ENCODE data around the gene GABBR1. TPM values are rescaled to one million over a fixed set of nuclear protein-coding genes. Genes with fewer than 3 reads are reported as not detected.

The GABBR1 gene
- total RNA-seq, 1 experiment from 2014 or later, result 36.3 TPM

DNA sequence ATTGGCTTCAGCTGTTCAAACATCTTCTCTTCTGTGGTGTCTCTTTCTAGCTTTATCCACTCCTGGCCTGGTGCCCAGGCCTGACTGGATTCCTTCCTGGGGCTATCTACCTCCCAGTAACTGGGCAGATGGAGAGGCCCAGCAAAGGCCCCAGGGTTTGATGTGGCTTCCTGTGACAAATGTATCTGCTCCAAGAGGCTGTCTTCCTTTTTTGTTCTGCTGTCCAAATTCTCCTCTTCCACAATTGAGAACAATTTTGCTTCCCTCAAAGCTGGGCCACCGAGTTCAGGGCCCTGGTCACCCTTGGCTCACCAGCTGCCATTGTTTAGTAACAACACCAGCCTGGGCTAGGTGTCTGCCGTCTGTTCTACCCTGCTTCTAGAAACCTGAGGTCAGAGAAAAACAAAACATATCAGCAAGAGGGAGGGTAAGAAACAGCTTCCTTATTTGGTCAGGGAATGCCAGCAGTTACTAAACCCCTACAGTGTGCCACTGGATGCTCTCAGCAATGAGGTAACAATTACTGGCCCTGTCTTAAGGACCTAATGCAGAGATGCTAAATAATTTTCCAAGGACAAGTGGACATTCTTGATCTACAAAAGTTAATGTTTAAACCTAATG, 44.1 kb upstream of the GABBR1 start:
- DNase-seq, result peak; percentile 63 to 64
- Histone ChIP-seq H3F3A (ENCODE audit: insufficient read depth, low read depth) (peaks cover 24% of the 10 kb centered on the region; the same call in 1 of the 2 replicates), H3K9me2 (ENCODE audit: insufficient read depth) (no peaks in the 10 kb centered on the region), H3K27ac (peak overlapping the region; percentile 57), H3K27me3 (ENCODE audit: insufficient read depth, low read depth) (no peaks in the 10 kb centered on the region), H2AFZ (0 out of 2 replicates have a peak overlapping the region, but pooled peaks have one; percentile 12), H3K9me3 (ENCODE audit: insufficient read depth, low read depth) (0 out of 2 replicates have a peak, but pooled peaks cover 3% of the 10 kb centered on the region), H3K4me3 (no peak overlapping the region), H4K20me1 (ENCODE audit: insufficient read depth) (no peaks in the 10 kb centered on the region), H3K4me2 (peak overlapping the region; percentile 41), H3K79me2 (ENCODE audit: low read depth) (no peaks in the 10 kb centered on the region), H3K36me3 (ENCODE audit: low read depth) (no peaks in the 10 kb centered on the region), H3K4me1 (replicated peaks; ENCODE audit: insufficient read depth) (peaks cover 28% of the 10 kb centered on the region)
- CTCF ChIA-PET, result interaction anchor here (1.0 to 4.2 kb wide), 4 partner anchors 19 to 29 kb away, joined by 4 to 39 read pairs (median 11); no protein-coding TSS in a partner anchor
- TF ChIP-seq, protein P1, sequence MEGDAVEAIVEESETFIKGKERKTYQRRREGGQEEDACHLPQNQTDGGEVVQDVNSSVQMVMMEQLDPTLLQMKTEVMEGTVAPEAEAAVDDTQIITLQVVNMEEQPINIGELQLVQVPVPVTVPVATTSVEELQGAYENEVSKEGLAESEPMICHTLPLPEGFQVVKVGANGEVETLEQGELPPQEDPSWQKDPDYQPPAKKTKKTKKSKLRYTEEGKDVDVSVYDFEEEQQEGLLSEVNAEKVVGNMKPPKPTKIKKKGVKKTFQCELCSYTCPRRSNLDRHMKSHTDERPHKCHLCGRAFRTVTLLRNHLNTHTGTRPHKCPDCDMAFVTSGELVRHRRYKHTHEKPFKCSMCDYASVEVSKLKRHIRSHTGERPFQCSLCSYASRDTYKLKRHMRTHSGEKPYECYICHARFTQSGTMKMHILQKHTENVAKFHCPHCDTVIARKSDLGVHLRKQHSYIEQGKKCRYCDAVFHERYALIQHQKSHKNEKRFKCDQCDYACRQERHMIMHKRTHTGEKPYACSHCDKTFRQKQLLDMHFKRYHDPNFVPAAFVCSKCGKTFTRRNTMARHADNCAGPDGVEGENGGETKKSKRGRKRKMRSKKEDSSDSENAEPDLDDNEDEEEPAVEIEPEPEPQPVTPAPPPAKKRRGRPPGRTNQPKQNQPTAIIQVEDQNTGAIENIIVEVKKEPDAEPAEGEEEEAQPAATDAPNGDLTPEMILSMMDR (conservative IDR thresholded peaks at IDR 0.05), result no peak
- TF ChIP-seq EZH2 (IDR thresholded peaks at IDR 0.05; ENCODE audit: low read depth), result no peak
- no TSS peak for BruUV-seq (replicated peaks)
- POLR2A ChIA-PET (ENCODE audit: unreplicated experiment), result interaction anchor here (0.6 to 0.7 kb wide), 2 partner anchors 8 to 49 kb away, joined by 10 to 13 read pairs; no protein-coding TSS in a partner anchor
- intact Hi-C loops (cut with micrococcal nuclease; ENCODE audit: unreplicated experiment), result no loop called here

DNA sequence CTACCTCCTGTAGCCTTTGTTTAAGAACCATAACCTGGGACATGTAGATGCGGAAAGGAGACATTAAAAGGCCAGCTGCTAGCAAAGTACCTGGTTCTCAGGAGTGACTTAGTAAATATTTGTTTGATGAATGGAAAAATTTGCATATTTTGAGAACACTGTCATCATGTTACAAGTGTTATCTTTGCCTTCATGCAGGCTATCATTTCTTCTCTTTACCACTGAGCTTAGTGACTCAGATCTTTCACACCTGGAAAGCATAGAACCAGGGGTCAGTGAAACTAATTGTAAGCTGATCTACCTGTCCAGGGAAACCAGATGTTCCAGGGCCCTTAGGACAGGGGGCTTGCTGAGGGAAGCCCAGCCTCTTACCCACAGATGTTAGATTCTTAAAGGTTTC, 42.6 kb upstream of the GABBR1 start:
- BruUV-seq (replicated peaks), result no TSS peak
- ChIA-PET POLR2A (ENCODE audit: unreplicated experiment) (interaction anchor here (0.6 kb wide), 1 partner anchor 22 kb away, joined by 3 read pairs; no protein-coding TSS in a partner anchor), CTCF (interaction anchor here (0.7 to 4.2 kb wide), 3 partner anchors 22 to 794 kb away, joined by 3 to 39 read pairs (median 7); no protein-coding TSS in a partner anchor)
- Histone ChIP-seq H3F3A (ENCODE audit: insufficient read depth, low read depth) (peaks cover 24% of the 10 kb centered on the region; the same call in 1 of the 2 replicates), H3K79me2 (ENCODE audit: low read depth) (no peaks in the 10 kb centered on the region), H4K20me1 (ENCODE audit: insufficient read depth) (no peaks in the 10 kb centered on the region), H2AFZ (no peak overlapping the region), H3K4me1 (replicated peaks; ENCODE audit: insufficient read depth) (peaks cover 28% of the 10 kb centered on the region), H3K36me3 (ENCODE audit: low read depth) (no peaks in the 10 kb centered on the region), H3K27ac (no peak overlapping the region), H3K4me2 (no peak overlapping the region), H3K9me3 (ENCODE audit: insufficient read depth, low read depth) (0 out of 2 replicates have a peak, but pooled peaks cover 3% of the 10 kb centered on the region), H3K4me3 (no peak overlapping the region), H3K27me3 (ENCODE audit: insufficient read depth, low read depth) (no peaks in the 10 kb centered on the region), H3K9me2 (ENCODE audit: insufficient read depth) (no peaks in the 10 kb centered on the region; the same call in 1 of the 2 replicates)
- DNase-seq, result peak in 1 of 2 experiments; percentile 52
- intact Hi-C loops (cut with micrococcal nuclease; ENCODE audit: unreplicated experiment), result no loop called here
- no peak for TF ChIP-seq EZH2 (IDR thresholded peaks at IDR 0.05; ENCODE audit: low read depth)
- TF ChIP-seq, protein P1 (conservative IDR thresholded peaks at IDR 0.05), result no peak

DNA sequence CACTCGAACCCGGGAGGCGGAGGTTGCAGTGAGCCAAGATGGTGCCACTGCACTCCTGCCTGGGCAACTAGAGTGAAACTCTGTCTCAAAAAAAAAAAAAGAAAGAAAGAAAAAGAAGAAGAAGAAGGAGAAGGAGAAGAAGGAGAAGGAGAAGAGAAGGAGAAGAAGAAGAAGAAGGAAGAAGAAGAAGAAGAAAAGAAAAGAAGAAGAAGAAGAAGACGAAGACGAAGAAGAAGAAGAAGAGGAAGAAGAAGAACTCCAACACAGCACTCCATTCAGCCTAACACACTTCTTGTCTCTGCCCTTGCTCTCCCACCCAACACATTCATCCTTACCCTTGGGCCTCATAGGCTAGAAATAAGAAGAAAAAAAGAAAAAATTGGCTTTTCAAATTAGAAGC, 41.0 kb upstream of the GABBR1 start:
- POLR2A ChIA-PET (ENCODE audit: unreplicated experiment), result no interaction called here
- Histone ChIP-seq H3K27me3 (ENCODE audit: insufficient read depth, low read depth) (no peaks in the 10 kb centered on the region), H3K4me1 (replicated peaks; ENCODE audit: insufficient read depth) (peaks cover 26% of the 10 kb centered on the region), H3K79me2 (ENCODE audit: low read depth) (no peaks in the 10 kb centered on the region), H3K27ac (no peak overlapping the region), H4K20me1 (ENCODE audit: insufficient read depth) (no peaks in the 10 kb centered on the region), H3K4me3 (no peak overlapping the region), H3F3A (ENCODE audit: insufficient read depth, low read depth) (peaks cover 23% of the 10 kb centered on the region; the same call in 1 of the 2 replicates), H2AFZ (no peak overlapping the region), H3K9me3 (ENCODE audit: insufficient read depth, low read depth) (0 out of 2 replicates have a peak, but pooled peaks cover 3% of the 10 kb centered on the region), H3K9me2 (ENCODE audit: insufficient read depth) (no peaks in the 10 kb centered on the region; the same call in 1 of the 2 replicates), H3K36me3 (ENCODE audit: low read depth) (no peaks in the 10 kb centered on the region), H3K4me2 (no peak overlapping the region)
- BruUV-seq (replicated peaks), result no TSS peak
- intact Hi-C loops (cut with micrococcal nuclease; ENCODE audit: unreplicated experiment), result no loop called here
- DNase-seq, result no peak
- CTCF ChIA-PET, result no interaction called here
- TF ChIP-seq, protein P1 (conservative IDR thresholded peaks at IDR 0.05), result no peak
- TF ChIP-seq EZH2 (IDR thresholded peaks at IDR 0.05; ENCODE audit: low read depth), result no peak
